ENCODE measurements around the gene FOXL2.

The FOXL2 gene

DNA sequence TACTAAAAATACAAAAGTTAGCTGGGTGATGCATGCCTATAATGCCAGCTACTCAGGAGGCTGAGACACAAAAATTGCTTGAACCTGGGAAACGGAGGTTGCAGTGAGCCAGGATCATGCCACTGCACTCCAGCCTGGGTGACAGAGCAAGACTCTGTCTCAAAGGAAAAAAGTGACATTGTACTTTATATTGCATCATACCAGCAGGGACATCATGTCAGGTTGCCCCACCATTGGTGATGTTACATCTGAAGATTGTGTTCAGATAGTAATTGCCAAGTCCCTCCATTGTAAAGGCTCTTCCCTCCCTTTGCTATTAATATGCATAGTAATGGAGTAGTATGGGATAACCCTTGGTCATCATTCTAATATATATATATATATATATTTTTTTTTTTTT is 44.8 kb downstream of the FOXL2 start:
- Histone ChIP-seq H3K4me3 (ENCODE audit: low read length) (no peak overlapping the region), H3K36me3 (replicated peaks; ENCODE audit: low read depth, low read length) (no peaks in the 10 kb centered on the region), H3K79me2 (ENCODE audit: low read length) (no peaks in the 10 kb centered on the region), H4K20me1 (ENCODE audit: insufficient read depth, low read length) (no peaks in the 10 kb centered on the region), H3K4me2 (ENCODE audit: low read length) (no peak overlapping the region), H3K9ac (ENCODE audit: low read length) (no peak overlapping the region), H3K9me3 (ENCODE audit: insufficient read depth, low read length) (no peaks in the 10 kb centered on the region), H3K27ac (ENCODE audit: low read length) (no peak overlapping the region), H3K27me3 (ENCODE audit: low read depth, low read length) (no peaks in the 10 kb centered on the region), H3K4me1 (ENCODE audit: low read length) (no peaks in the 10 kb centered on the region), H2AFZ (ENCODE audit: low read depth, low read length) (no peak overlapping the region)
- TF ChIP-seq, protein P1, sequence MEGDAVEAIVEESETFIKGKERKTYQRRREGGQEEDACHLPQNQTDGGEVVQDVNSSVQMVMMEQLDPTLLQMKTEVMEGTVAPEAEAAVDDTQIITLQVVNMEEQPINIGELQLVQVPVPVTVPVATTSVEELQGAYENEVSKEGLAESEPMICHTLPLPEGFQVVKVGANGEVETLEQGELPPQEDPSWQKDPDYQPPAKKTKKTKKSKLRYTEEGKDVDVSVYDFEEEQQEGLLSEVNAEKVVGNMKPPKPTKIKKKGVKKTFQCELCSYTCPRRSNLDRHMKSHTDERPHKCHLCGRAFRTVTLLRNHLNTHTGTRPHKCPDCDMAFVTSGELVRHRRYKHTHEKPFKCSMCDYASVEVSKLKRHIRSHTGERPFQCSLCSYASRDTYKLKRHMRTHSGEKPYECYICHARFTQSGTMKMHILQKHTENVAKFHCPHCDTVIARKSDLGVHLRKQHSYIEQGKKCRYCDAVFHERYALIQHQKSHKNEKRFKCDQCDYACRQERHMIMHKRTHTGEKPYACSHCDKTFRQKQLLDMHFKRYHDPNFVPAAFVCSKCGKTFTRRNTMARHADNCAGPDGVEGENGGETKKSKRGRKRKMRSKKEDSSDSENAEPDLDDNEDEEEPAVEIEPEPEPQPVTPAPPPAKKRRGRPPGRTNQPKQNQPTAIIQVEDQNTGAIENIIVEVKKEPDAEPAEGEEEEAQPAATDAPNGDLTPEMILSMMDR (IDR thresholded peaks at IDR 0.05; ENCODE audit: low read depth, low read length) = no peak
- no peak for TF ChIP-seq EZH2phosphoT487 (IDR thresholded peaks at IDR 0.05; ENCODE audit: low read depth)

DNA sequence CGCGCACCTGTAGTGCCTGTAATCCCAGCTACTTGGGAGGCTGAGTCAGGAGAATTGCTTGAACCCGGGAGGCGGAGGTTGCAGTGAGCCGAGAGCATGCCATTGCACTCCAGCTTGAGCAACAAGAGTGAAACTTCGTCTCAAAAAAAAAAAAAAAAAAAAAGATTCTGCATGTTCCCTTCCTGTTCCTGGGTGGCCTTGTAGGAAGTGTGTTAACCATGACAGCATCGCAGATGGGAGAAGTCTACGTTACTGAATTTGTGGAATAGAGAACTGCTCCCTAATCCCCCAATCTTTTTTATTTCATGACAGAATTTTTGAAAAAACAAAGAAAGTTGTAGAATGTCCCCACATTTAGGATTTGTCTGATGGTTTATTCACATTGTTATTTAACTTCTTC is 45.4 kb downstream of the FOXL2 start:
- H2AFZ ChIP-seq (ENCODE audit: low read depth, low read length) = no peak overlapping the region
- no peak overlapping the region for H3K27ac ChIP-seq (ENCODE audit: low read length)
- TF ChIP-seq EZH2phosphoT487 (IDR thresholded peaks at IDR 0.05; ENCODE audit: low read depth) = no peak
- TF ChIP-seq, protein P1 (IDR thresholded peaks at IDR 0.05; ENCODE audit: low read depth, low read length) = no peak
- H3K9me3 ChIP-seq (ENCODE audit: insufficient read depth, low read length) = no peaks in the 10 kb centered on the region
- H4K20me1 ChIP-seq (ENCODE audit: insufficient read depth, low read length) = no peaks in the 10 kb centered on the region
- H3K4me1 ChIP-seq (ENCODE audit: low read length) = no peaks in the 10 kb centered on the region
- no peak overlapping the region for H3K4me3 ChIP-seq (ENCODE audit: low read length)
- H3K79me2 ChIP-seq (ENCODE audit: low read length) = no peaks in the 10 kb centered on the region
- H3K36me3 ChIP-seq (replicated peaks; ENCODE audit: low read depth, low read length) = no peaks in the 10 kb centered on the region
- no peak overlapping the region for H3K9ac ChIP-seq (ENCODE audit: low read length)
- H3K27me3 ChIP-seq (ENCODE audit: low read depth, low read length) = no peaks in the 10 kb centered on the region
- H3K4me2 ChIP-seq (ENCODE audit: low read length) = no peak overlapping the region

DNA sequence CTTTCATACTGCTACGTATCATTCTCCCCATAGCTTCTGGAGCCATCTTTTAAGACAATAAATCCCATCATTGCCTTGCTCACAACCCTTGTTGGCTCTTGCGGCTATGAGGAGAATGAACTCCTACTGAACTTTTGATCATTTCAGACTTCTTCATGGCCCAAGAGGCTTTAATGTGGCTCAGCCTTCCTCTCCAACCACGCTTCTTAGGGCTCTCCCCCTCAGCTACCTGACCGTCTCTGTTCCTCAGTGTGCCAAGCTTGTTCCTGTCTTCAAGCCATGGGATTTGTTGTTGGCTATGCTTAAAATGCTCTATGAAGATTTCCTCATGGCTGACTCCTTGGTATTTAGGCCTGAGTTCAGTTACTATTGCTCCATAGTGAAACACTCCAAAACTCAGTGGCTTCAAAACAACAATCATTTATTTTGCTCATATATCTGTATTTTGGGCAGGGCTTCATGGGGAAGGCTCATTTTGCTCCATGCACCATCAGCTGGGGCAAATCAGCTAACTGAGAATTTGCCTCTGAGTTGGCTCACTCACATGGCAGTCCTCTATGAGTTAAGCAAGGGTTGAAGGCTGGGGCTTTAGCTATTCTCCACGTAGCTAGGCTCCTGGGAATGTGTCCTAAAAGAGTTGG is 47.5 kb downstream of the FOXL2 start:
- no peaks in the 10 kb centered on the region for H3K27me3 ChIP-seq (ENCODE audit: low read depth, low read length)
- no peaks in the 10 kb centered on the region for H3K9me3 ChIP-seq (ENCODE audit: insufficient read depth, low read length)
- H3K4me3 ChIP-seq (ENCODE audit: low read length) = no peak overlapping the region
- no peak overlapping the region for H2AFZ ChIP-seq (ENCODE audit: low read depth, low read length)
- H3K27ac ChIP-seq (ENCODE audit: low read length) = no peak overlapping the region
- H3K36me3 ChIP-seq (replicated peaks; ENCODE audit: low read depth, low read length) = no peaks in the 10 kb centered on the region
- no peak overlapping the region for H3K9ac ChIP-seq (ENCODE audit: low read length)
- no peak overlapping the region for H3K4me2 ChIP-seq (ENCODE audit: low read length)
- no peaks in the 10 kb centered on the region for H3K4me1 ChIP-seq (ENCODE audit: low read length)
- TF ChIP-seq, protein P1 (IDR thresholded peaks at IDR 0.05; ENCODE audit: low read depth, low read length) = no peak
- TF ChIP-seq EZH2phosphoT487 (IDR thresholded peaks at IDR 0.05; ENCODE audit: low read depth) = no peak
- no peaks in the 10 kb centered on the region for H3K79me2 ChIP-seq (ENCODE audit: low read length)
- H4K20me1 ChIP-seq (ENCODE audit: insufficient read depth, low read length) = no peaks in the 10 kb centered on the region

DNA sequence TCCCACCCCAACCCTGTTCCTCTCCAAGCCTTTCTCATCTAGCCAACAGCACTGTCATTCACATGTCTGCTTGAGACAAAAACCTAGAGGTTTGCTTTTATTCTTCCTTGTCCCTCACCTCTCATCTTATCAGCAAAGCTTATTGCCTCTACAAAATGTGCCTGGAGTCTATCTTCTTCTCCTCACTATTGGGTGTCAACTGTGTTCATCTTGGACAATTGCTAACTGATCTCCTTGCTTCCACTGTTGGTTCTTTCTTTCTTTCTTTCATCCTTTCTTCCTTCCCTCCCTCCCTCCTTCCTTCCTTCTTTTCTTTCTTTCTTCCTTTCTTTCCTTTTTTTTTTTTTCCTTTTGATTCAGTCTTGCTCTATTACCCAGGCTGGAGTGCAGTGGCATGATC is 48.2 kb downstream of the FOXL2 start:
- no peak overlapping the region for H2AFZ ChIP-seq (ENCODE audit: low read depth, low read length)
- no peak overlapping the region for H3K4me2 ChIP-seq (ENCODE audit: low read length)
- H3K27me3 ChIP-seq (ENCODE audit: low read depth, low read length) = no peaks in the 10 kb centered on the region
- TF ChIP-seq, protein P1 (IDR thresholded peaks at IDR 0.05; ENCODE audit: low read depth, low read length) = no peak
- TF ChIP-seq EZH2phosphoT487 (IDR thresholded peaks at IDR 0.05; ENCODE audit: low read depth) = no peak
- H3K9me3 ChIP-seq (ENCODE audit: insufficient read depth, low read length) = no peaks in the 10 kb centered on the region
- no peaks in the 10 kb centered on the region for H3K36me3 ChIP-seq (replicated peaks; ENCODE audit: low read depth, low read length)
- H3K27ac ChIP-seq (ENCODE audit: low read length) = no peak overlapping the region
- H4K20me1 ChIP-seq (ENCODE audit: insufficient read depth, low read length) = no peaks in the 10 kb centered on the region
- H3K4me3 ChIP-seq (ENCODE audit: low read length) = no peak overlapping the region
- H3K79me2 ChIP-seq (ENCODE audit: low read length) = no peaks in the 10 kb centered on the region
- no peak overlapping the region for H3K9ac ChIP-seq (ENCODE audit: low read length)
- no peaks in the 10 kb centered on the region for H3K4me1 ChIP-seq (ENCODE audit: low read length)

Measured in OCI-LY3 (cell line).